ENCODE results near the gene PIAS4.

The PIAS4 gene

DNA sequence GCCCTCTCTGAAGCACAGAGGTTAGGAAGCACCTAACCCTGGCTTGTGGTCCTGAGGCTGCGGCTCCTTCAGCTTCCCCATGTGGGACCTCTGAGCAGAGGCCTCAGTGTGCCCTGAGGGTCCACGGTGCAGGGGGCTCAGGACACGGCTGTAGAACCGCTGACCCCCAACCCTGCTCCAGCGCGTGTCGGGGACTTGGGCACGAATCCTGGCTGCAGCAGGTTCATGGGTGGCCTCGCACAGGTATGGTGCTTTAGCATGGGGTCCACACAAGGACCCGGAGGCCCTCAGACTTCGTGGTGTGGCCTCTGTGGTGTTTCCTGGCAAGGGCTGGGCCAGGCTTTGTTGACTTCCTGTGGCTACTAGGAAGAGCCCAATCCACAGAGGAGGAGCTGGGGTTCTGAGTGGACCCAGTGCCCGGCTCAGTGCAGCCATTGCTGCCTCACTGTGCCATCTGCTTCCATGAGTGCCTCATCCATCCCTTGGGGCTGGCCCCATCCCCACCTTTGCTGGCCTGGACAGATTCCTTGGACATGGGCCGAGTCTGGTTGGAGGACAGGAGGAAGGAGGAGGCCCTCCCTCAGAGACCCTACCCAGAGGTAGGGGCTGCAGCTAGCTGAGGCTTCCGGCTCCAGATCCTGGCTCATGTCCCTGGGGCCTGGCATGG is 34.7 kb downstream of the PIAS4 start:
- H3K9ac ChIP-seq (ENCODE audit: low read length in 5 of 5): no peak overlapping the region
- no peak overlapping the region for H3K27ac ChIP-seq (ENCODE audit: low read depth, low read length)
- H3K4me1 ChIP-seq (ENCODE audit: control insufficient read depth in 5 of 5, insufficient read depth in 5 of 5, low read length in 5 of 5): peaks cover 2 to 10% (median 8%) of the 10 kb centered on the region in 5 donors
- H3K36me3 ChIP-seq (ENCODE audit: control insufficient read depth in 5 of 5, insufficient read depth in 5 of 5, low read length in 5 of 5): peaks cover 0 to 41% (median 19%) of the 10 kb centered on the region in 5 donors
- H3K27me3 ChIP-seq (ENCODE audit: control insufficient read depth in 5 of 5, insufficient read depth in 4 of 5, low read length in 5 of 5): no peaks in the 10 kb centered on the region
- no peaks in the 10 kb centered on the region for H3K9me3 ChIP-seq (ENCODE audit: control insufficient read depth in 5 of 5, low read length in 5 of 5)
- no peak overlapping the region for H3K4me3 ChIP-seq (ENCODE audit: low read depth in 1 of 5, low read length in 5 of 5)

DNA sequence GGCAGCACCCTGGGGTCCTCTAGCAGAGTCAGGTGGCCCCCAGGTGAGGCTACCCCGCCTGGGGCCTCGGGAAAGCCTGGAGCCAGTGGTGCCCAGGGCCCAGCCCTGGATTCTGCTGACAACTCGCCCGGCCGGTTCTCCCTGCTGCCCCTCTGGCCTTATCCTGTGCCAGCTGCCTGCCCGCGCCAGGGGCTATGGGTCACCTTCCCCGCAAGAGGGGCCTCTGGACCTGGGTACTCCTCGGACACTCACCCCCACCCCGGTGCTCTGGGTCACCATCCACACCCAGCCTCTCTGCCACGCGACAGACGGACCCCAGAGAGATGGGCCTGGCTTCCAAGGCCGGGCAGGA is 35.2 kb downstream of the PIAS4 start:
- H3K4me3 ChIP-seq (ENCODE audit: low read depth in 1 of 5, low read length in 5 of 5): no peak overlapping the region
- peaks cover 0 to 36% (median 14%) of the 10 kb centered on the region in 5 donors for H3K36me3 ChIP-seq (ENCODE audit: control insufficient read depth in 5 of 5, insufficient read depth in 5 of 5, low read length in 5 of 5)
- H3K27me3 ChIP-seq (ENCODE audit: control insufficient read depth in 5 of 5, insufficient read depth in 4 of 5, low read length in 5 of 5): no peaks in the 10 kb centered on the region
- H3K27ac ChIP-seq (ENCODE audit: low read depth, low read length): no peak overlapping the region
- peaks cover 2 to 10% (median 8%) of the 10 kb centered on the region in 5 donors for H3K4me1 ChIP-seq (ENCODE audit: control insufficient read depth in 5 of 5, insufficient read depth in 5 of 5, low read length in 5 of 5)
- H3K9ac ChIP-seq (ENCODE audit: low read length in 5 of 5): peak overlapping the region in 1 of 5 donors; percentile 47
- H3K9me3 ChIP-seq (ENCODE audit: control insufficient read depth in 5 of 5, low read length in 5 of 5): no peaks in the 10 kb centered on the region

DNA sequence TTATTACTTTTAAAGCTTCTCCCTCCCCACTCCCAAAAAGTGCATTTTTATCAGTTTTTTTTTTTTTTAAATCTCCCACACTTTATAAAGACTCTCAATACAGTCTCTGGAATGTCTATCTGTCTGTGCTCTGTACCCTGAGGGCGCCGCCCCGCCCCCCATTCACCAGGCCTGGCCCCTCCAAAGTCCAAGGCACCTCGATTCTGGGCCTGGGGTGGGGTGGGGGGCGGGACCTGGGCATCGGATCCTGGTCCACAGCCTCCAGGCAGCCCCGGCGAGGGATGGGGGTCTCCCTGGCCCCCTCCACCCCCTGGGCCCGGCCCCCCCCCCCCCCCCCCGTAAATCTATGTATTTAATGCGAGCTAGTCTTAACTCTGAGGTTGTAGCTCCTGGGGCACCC is 35.9 kb downstream of the PIAS4 start:
- Histone ChIP-seq H3K4me1 (ENCODE audit: control insufficient read depth in 5 of 5, insufficient read depth in 5 of 5, low read length in 5 of 5) (peaks cover 2 to 10% (median 8%) of the 10 kb centered on the region in 5 donors), H3K9ac (ENCODE audit: low read length in 5 of 5) (no peak overlapping the region), H3K9me3 (ENCODE audit: control insufficient read depth in 5 of 5, low read length in 5 of 5) (no peaks in the 10 kb centered on the region), H3K27me3 (ENCODE audit: control insufficient read depth in 5 of 5, insufficient read depth in 4 of 5, low read length in 5 of 5) (no peaks in the 10 kb centered on the region), H3K27ac (ENCODE audit: low read depth, low read length) (no peak overlapping the region), H3K4me3 (ENCODE audit: low read depth in 1 of 5, low read length in 5 of 5) (no peak overlapping the region), H3K36me3 (ENCODE audit: control insufficient read depth in 5 of 5, insufficient read depth in 5 of 5, low read length in 5 of 5) (peaks cover 0 to 38% (median 19%) of the 10 kb centered on the region in 5 donors)

DNA sequence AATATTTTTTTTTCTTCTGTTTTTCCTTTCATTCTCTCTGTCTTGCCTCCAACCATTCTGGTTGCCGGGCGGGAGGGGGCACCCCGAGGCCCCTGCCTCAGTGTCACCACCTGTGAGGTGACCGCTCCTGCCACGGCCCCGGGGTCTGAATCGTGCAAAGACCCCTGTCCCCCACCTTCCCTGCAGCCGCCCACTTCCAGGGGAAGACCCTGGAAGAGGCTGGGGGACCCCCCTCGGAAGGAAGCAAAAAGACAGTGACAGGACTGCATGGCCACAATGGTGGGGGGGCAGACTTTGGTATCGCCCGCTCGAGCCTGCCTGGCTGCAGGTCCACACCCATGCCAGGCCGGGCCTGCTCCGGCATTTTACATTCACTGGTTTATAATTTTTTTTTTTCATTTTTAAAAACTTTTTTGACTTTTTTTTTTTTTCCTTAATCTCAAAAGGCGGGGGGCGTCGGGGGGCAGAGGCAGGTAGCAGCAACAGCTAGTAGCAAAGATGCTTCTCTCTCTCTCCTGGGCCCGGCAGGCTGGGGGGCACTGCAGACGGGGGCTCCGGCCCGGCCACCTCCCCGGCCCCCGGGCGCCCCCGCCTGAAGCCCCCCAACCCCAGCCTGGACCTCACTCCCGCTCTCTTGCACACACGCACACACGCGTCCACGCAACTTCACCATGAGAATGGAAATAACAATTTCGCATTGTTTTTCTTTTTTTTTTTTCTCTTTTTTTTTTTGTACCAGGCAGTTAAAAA is 36.6 kb downstream of the PIAS4 start:
- Histone ChIP-seq H3K36me3 (ENCODE audit: control insufficient read depth in 5 of 5, insufficient read depth in 5 of 5, low read length in 5 of 5) (peaks cover 0 to 42% (median 20%) of the 10 kb centered on the region in 5 donors), H3K9ac (ENCODE audit: low read length in 5 of 5) (no peak overlapping the region), H3K27ac (ENCODE audit: low read depth, low read length) (no peak overlapping the region), H3K27me3 (ENCODE audit: control insufficient read depth in 5 of 5, insufficient read depth in 4 of 5, low read length in 5 of 5) (no peaks in the 10 kb centered on the region), H3K4me3 (ENCODE audit: low read depth in 1 of 5, low read length in 5 of 5) (no peak overlapping the region), H3K9me3 (ENCODE audit: control insufficient read depth in 5 of 5, low read length in 5 of 5) (no peaks in the 10 kb centered on the region), H3K4me1 (ENCODE audit: control insufficient read depth in 5 of 5, insufficient read depth in 5 of 5, low read length in 5 of 5) (peaks cover 2 to 10% (median 8%) of the 10 kb centered on the region in 5 donors)

DNA sequence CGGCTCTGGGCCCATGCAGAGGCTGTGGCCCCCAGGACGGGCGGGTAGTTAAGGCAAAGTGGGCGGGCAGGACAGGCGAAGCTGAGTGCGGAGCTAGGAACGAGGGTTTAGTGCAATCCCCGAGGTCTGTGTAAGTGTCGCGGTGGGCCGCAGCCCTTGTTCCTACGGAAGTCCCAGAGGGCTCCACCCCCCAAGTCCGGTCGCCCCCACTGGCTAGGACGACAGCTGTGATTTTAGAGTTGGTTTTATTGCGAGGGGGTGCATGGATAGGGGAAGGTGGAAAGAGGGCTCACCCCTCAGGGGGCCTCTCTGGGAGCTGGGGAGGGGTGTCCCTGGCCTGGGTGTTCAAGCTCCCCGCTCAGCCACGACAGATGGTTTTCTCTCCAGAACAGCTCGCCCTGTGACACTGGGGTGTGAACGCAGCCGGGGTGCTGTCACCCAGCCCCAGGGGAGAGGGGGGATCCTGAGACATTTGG is 37.5 kb downstream of the PIAS4 start:
- H3K36me3 ChIP-seq (ENCODE audit: control insufficient read depth in 5 of 5, insufficient read depth in 5 of 5, low read length in 5 of 5): peaks cover 0 to 49% (median 27%) of the 10 kb centered on the region in 5 donors
- no peak overlapping the region for H3K4me3 ChIP-seq (ENCODE audit: low read depth in 1 of 5, low read length in 5 of 5)
- no peaks in the 10 kb centered on the region for H3K9me3 ChIP-seq (ENCODE audit: control insufficient read depth in 5 of 5, low read length in 5 of 5)
- no peak overlapping the region for H3K27ac ChIP-seq (ENCODE audit: low read depth, low read length)
- no peaks in the 10 kb centered on the region for H3K27me3 ChIP-seq (ENCODE audit: control insufficient read depth in 5 of 5, insufficient read depth in 4 of 5, low read length in 5 of 5)
- no peak overlapping the region for H3K9ac ChIP-seq (ENCODE audit: low read length in 5 of 5)
- peaks cover 2 to 15% (median 8%) of the 10 kb centered on the region in 5 donors for H3K4me1 ChIP-seq (ENCODE audit: control insufficient read depth in 5 of 5, insufficient read depth in 5 of 5, low read length in 5 of 5)

DNA sequence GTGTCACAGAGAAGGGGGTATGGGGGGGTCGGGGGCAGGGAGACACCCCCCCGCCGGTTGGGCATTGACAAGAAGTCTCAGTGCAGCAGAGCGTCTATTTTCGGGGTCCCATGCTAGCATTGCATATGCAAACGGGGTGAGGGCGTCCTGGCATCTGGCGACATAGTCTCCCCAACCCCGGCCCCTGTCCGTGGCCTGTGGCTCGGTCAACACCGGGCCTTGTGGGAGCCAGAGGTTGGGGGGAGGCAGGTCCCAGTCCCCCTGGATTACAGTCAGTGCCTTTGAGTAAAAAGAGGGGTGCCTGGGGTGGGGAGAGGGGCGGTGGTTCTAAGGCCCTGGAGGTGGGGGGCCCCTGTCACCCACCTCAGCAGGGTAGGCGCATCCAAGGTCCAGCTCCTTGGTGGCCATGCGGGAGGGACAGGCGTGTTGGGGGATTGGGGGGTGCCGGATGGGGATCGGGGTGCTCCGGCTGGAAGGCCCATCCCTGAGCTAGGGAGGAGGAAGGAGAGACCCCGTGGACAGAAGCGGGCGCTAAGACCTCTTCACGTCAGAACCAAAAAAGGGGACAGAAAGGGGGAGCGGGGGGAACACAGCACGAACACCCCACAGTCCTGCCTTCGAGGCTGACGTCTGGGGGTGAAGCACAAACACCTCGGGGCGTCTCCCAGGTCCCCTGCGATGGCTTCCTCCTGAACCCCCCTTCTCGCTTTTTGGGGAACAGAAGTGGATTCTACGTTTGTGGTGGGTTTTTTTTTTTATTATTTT is 38.2 kb downstream of the PIAS4 start:
- H3K36me3 ChIP-seq (ENCODE audit: control insufficient read depth in 5 of 5, insufficient read depth in 5 of 5, low read length in 5 of 5): peaks cover 0 to 50% (median 27%) of the 10 kb centered on the region in 5 donors
- H3K9me3 ChIP-seq (ENCODE audit: control insufficient read depth in 5 of 5, low read length in 5 of 5): no peaks in the 10 kb centered on the region
- no peak overlapping the region for H3K27ac ChIP-seq (ENCODE audit: low read depth, low read length)
- no peak overlapping the region for H3K9ac ChIP-seq (ENCODE audit: low read length in 5 of 5)
- H3K4me1 ChIP-seq (ENCODE audit: control insufficient read depth in 5 of 5, insufficient read depth in 5 of 5, low read length in 5 of 5): peaks cover 2 to 15% (median 8%) of the 10 kb centered on the region in 5 donors
- H3K4me3 ChIP-seq (ENCODE audit: low read depth in 1 of 5, low read length in 5 of 5): no peak overlapping the region
- H3K27me3 ChIP-seq (ENCODE audit: control insufficient read depth in 5 of 5, insufficient read depth in 4 of 5, low read length in 5 of 5): no peaks in the 10 kb centered on the region

DNA sequence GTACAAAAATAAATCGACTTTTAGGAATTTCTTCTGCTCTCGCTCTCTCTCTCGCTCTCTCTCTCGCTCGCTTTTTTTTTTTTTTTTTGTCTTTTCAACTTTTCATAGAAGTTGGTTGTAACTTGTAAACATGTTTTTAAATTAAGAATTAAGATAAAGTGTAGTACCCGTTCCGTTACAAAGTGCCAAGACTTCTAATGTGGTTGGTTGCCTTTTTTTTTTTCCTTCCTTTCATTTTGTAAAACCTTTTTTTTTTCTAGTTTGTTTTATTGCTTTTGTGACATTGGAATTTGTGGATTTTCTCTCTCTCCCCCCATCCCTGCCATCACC is 38.8 kb downstream of the PIAS4 start:
- Histone ChIP-seq H3K36me3 (ENCODE audit: control insufficient read depth in 5 of 5, insufficient read depth in 5 of 5, low read length in 5 of 5) (peaks cover 0 to 51% (median 29%) of the 10 kb centered on the region in 5 donors), H3K4me3 (ENCODE audit: low read depth in 1 of 5, low read length in 5 of 5) (no peak overlapping the region), H3K4me1 (ENCODE audit: control insufficient read depth in 5 of 5, insufficient read depth in 5 of 5, low read length in 5 of 5) (peaks cover 2 to 15% (median 9%) of the 10 kb centered on the region in 5 donors), H3K9me3 (ENCODE audit: control insufficient read depth in 5 of 5, low read length in 5 of 5) (no peaks in the 10 kb centered on the region), H3K9ac (ENCODE audit: low read length in 5 of 5) (no peak overlapping the region), H3K27me3 (ENCODE audit: control insufficient read depth in 5 of 5, insufficient read depth in 4 of 5, low read length in 5 of 5) (no peaks in the 10 kb centered on the region), H3K27ac (ENCODE audit: low read depth, low read length) (no peak overlapping the region)

DNA sequence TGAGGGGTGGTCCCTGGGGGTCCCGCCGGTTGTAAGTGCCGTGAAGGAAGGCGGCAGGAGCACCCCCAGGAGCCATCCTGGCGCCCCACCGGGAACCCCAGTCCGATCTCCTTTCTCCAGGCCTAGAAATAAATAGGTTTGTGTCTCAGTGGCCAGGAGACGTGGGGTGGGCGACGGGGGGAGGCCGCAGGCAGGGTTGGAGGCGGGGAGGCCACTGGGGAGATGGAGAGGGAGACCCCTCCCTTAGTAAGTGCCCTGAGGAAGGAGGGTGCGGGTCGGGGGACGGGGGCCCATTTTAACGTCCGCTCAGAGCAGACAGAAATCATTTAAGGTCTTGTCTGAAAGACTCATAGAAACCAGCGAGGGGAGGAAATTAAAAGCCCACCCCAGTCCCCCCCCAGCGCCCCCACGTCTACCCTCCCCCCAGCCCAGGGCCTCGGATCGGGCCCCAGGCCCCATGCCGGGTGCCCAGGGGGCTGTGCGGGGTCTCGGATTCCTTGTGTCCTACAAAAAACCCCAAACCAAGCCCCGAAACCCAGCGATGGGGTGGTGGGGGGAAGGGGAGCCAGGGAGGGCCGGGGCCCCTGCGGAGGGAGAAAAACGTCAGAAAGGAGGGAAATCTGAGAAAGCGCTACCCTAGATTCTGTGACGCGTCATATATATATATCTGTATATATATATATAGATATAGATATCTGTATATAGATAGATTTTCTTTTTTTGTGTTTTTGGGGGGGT is 39.6 kb downstream of the PIAS4 start:
- Histone ChIP-seq H3K36me3 (ENCODE audit: control insufficient read depth in 5 of 5, insufficient read depth in 5 of 5, low read length in 5 of 5) (peaks cover 0 to 47% (median 24%) of the 10 kb centered on the region in 5 donors), H3K27ac (ENCODE audit: low read depth, low read length) (no peak overlapping the region), H3K9me3 (ENCODE audit: control insufficient read depth in 5 of 5, low read length in 5 of 5) (no peaks in the 10 kb centered on the region), H3K9ac (ENCODE audit: low read length in 5 of 5) (no peak overlapping the region), H3K27me3 (ENCODE audit: control insufficient read depth in 5 of 5, insufficient read depth in 4 of 5, low read length in 5 of 5) (no peaks in the 10 kb centered on the region), H3K4me3 (ENCODE audit: low read depth in 1 of 5, low read length in 5 of 5) (no peak overlapping the region), H3K4me1 (ENCODE audit: control insufficient read depth in 5 of 5, insufficient read depth in 5 of 5, low read length in 5 of 5) (peaks cover 2 to 21% (median 14%) of the 10 kb centered on the region in 5 donors)

DNA sequence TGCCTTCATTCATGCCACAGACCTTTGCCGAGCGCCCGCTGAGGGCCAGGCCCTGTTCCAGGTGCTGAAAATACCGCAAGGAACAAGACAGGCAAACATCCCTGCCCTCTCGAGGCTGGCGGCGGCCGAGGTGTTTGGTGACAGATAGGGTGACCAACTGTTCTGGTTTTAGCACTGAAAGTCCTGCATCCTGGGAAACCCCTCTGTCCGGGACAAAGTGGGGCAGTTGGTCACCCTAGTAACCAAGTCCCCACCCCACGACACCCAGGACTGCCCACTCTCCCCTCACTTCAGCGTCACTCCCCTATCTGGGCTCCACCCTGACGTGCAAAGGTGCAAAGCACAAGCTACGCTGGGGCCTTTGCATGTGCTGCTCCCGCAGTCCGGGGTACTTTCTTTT is 41.9 kb downstream of the PIAS4 start:
- H3K4me1 ChIP-seq (ENCODE audit: control insufficient read depth in 5 of 5, insufficient read depth in 5 of 5, low read length in 5 of 5): peaks cover 10 to 28% (median 23%) of the 10 kb centered on the region in 5 donors
- no peaks in the 10 kb centered on the region for H3K9me3 ChIP-seq (ENCODE audit: control insufficient read depth in 5 of 5, low read length in 5 of 5)
- no peak overlapping the region for H3K4me3 ChIP-seq (ENCODE audit: low read depth in 1 of 5, low read length in 5 of 5)
- peaks cover 0 to 62% (median 39%) of the 10 kb centered on the region in 5 donors for H3K36me3 ChIP-seq (ENCODE audit: control insufficient read depth in 5 of 5, insufficient read depth in 5 of 5, low read length in 5 of 5)
- no peak overlapping the region for H3K27ac ChIP-seq (ENCODE audit: low read depth, low read length)
- H3K9ac ChIP-seq (ENCODE audit: low read length in 5 of 5): no peak overlapping the region
- H3K27me3 ChIP-seq (ENCODE audit: control insufficient read depth in 5 of 5, insufficient read depth in 4 of 5, low read length in 5 of 5): no peaks in the 10 kb centered on the region
